Measurements from ENCODE around the gene UBE2G2.

UBE2G2 gene

DNA sequence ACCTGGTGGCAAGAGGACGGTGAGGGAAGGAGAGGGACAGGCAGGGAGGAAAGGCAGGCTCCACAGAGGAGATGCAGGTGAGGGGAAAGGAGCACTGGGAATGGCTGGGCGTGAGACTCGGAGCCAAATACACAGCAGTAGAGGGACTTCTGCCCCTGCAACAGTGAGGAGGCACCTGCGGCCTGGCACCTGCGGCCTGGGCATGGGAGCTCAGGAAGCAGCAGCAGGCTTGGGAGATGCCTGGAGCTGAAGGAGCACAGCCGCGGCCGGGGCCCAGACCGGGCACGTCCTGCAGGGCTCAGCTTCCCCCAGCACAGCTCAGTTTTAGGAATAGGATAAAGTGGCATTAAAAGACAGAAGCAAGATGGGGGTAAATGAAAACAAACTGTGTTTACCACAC is 69.4 kb downstream of the UBE2G2 start:
- TF ChIP-seq FOXP2 (optimal IDR thresholded peaks at IDR 0.05; ENCODE audit: borderline replicate concordance, extremely low read depth, extremely low read length, insufficient read depth) (no peak), TAF1 (IDR thresholded peaks at IDR 0.05; ENCODE audit: borderline replicate concordance, insufficient read depth, low read length) (no peak), SIN3A (IDR thresholded peaks at IDR 0.05; ENCODE audit: borderline replicate concordance, insufficient read depth, low read length) (no peak), POLR2AphosphoS5 (IDR thresholded peaks at IDR 0.05; ENCODE audit: low read depth, low read length) (no peak)
- TF ChIP-seq, protein P1, sequence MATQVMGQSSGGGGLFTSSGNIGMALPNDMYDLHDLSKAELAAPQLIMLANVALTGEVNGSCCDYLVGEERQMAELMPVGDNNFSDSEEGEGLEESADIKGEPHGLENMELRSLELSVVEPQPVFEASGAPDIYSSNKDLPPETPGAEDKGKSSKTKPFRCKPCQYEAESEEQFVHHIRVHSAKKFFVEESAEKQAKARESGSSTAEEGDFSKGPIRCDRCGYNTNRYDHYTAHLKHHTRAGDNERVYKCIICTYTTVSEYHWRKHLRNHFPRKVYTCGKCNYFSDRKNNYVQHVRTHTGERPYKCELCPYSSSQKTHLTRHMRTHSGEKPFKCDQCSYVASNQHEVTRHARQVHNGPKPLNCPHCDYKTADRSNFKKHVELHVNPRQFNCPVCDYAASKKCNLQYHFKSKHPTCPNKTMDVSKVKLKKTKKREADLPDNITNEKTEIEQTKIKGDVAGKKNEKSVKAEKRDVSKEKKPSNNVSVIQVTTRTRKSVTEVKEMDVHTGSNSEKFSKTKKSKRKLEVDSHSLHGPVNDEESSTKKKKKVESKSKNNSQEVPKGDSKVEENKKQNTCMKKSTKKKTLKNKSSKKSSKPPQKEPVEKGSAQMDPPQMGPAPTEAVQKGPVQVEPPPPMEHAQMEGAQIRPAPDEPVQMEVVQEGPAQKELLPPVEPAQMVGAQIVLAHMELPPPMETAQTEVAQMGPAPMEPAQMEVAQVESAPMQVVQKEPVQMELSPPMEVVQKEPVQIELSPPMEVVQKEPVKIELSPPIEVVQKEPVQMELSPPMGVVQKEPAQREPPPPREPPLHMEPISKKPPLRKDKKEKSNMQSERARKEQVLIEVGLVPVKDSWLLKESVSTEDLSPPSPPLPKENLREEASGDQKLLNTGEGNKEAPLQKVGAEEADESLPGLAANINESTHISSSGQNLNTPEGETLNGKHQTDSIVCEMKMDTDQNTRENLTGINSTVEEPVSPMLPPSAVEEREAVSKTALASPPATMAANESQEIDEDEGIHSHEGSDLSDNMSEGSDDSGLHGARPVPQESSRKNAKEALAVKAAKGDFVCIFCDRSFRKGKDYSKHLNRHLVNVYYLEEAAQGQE (IDR thresholded peaks at IDR 0.05; ENCODE audit: insufficient read depth in 1 of 2, low read depth in 2 of 2, low read length in 2 of 2), result no peak

DNA sequence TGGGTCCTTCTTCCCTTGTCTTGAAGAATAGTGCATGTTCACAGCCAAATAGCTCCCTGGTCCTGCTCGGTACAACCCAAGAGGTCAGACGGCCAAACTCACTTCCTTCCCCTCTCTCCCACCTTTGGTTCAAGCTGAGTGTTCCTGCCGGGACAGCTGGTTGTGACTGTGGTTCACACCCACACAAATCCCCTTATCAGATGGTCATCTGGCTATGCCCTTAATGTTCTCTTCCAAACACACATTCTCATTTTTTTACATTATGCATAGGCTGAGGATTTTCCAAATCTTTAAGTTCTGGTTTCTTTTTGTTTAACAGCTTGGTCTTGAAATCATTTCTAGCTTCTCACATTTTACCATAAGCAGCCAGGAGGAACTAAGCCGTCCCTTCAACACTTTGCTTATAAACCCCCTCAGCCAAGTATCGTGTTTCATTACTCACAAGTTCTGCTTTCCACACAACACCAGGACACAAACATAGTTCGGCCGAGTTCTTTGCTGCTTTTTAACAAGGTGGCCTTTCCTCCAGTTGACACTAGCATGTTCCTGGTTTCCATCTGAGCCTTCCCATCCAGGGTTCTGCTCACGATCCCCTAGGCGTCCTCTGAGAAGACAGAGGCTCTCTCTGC is 70.6 kb downstream of the UBE2G2 start:
- TF ChIP-seq FOXP2 (optimal IDR thresholded peaks at IDR 0.05; ENCODE audit: borderline replicate concordance, extremely low read depth, extremely low read length, insufficient read depth) (no peak), SIN3A (IDR thresholded peaks at IDR 0.05; ENCODE audit: borderline replicate concordance, insufficient read depth, low read length) (no peak), POLR2AphosphoS5 (IDR thresholded peaks at IDR 0.05; ENCODE audit: low read depth, low read length) (no peak), TAF1 (IDR thresholded peaks at IDR 0.05; ENCODE audit: borderline replicate concordance, insufficient read depth, low read length) (no peak)
- TF ChIP-seq, protein P1 (IDR thresholded peaks at IDR 0.05; ENCODE audit: insufficient read depth in 1 of 2, low read depth in 2 of 2, low read length in 2 of 2), result no peak

DNA sequence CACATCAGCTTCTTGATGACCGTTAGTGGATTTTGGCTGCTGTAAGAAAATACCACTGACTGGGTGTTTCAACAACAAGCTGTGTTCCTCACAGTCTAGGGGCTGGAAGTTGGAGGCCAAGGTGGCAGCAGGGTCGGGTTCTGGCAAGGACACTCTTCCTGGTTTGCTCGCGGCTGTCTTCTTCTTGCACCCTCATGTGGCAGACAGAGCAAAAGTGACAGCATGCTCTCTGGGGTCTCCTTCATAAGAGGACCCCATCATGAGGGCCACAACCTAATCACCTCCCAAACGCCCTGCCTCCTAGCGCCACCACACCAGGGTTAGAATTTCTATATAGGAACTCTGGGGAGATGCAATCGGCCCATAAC is 71.6 kb downstream of the UBE2G2 start:
- TF ChIP-seq POLR2AphosphoS5 (IDR thresholded peaks at IDR 0.05; ENCODE audit: low read depth, low read length) (no peak), FOXP2 (optimal IDR thresholded peaks at IDR 0.05; ENCODE audit: borderline replicate concordance, extremely low read depth, extremely low read length, insufficient read depth) (no peak), SIN3A (IDR thresholded peaks at IDR 0.05; ENCODE audit: borderline replicate concordance, insufficient read depth, low read length) (no peak), TAF1 (IDR thresholded peaks at IDR 0.05; ENCODE audit: borderline replicate concordance, insufficient read depth, low read length) (no peak)
- TF ChIP-seq, protein P1 (IDR thresholded peaks at IDR 0.05; ENCODE audit: insufficient read depth in 1 of 2, low read depth in 2 of 2, low read length in 2 of 2), result no peak

DNA sequence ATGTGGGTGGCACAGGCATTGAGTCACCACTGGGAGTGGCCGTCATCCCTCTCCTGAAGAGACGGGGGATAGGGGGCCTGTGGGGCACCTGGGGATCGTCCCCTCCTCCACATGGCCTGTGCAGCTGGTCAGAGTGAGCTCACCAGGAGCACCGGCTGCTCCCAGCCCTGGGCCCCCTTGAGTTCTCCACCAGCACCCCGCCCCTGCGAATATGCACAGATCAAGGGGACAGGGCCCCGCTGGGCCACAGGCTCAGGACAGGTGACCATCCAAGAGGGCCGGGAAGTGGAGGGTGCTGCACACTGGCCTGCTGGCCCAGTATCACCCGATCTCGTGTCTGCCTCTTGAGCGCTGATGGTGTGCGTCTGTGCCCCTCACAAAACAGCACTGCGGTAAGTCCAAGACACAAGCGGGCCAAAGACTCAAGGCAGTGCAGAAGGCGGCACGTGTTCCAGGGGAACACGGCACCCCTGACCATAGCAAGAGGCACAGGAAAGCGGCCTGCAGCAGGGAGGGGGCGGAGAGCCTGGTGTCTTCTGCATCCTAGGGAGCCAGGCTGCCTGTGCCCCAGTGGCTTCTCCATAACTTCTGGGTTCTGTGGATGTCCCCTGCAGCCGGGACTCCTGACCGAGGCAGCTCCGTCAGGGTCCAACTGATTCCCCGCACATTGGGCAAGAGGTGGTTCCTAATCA is 72.1 kb downstream of the UBE2G2 start:
- TF ChIP-seq TAF1 (IDR thresholded peaks at IDR 0.05; ENCODE audit: borderline replicate concordance, insufficient read depth, low read length) (no peak), FOXP2 (optimal IDR thresholded peaks at IDR 0.05; ENCODE audit: borderline replicate concordance, extremely low read depth, extremely low read length, insufficient read depth) (no peak), SIN3A (IDR thresholded peaks at IDR 0.05; ENCODE audit: borderline replicate concordance, insufficient read depth, low read length) (no peak), POLR2AphosphoS5 (IDR thresholded peaks at IDR 0.05; ENCODE audit: low read depth, low read length) (no peak)
- TF ChIP-seq, protein P1 (IDR thresholded peaks at IDR 0.05; ENCODE audit: insufficient read depth in 1 of 2, low read depth in 2 of 2, low read length in 2 of 2), result no peak
